IMR-90 (cell line): ENCODE data around the gene CTSO. TPM values are rescaled to one million over a fixed set of nuclear protein-coding genes. Genes with fewer than 3 reads are reported as not detected.

Experiments
- ATAC-seq: fragments of 200-7000 bp; cut with Tn5 transposase; 2 replicates; pipeline ENCODE4 v1.9.1; 2020; ENCODE audit warnings: low read depth, mild to moderate bottlenecking, moderate library complexity
- BruUV-seq: library from RNA; stranded (reverse); fragments of 400-500 nt; replicated peaks from 2 replicates; lab custom pipeline; 2021; lab: Mats Ljungman, UMichigan
- CTCF ChIA-PET: fragments of 300-600 bp; formaldehyde crosslinking; extraction: SDS; loops from one replicate; lab custom pipeline; 2021; ENCODE audit warnings: antibody characterized with exemption; lab: Yijun Ruan, JAX
- POLR2A ChIA-PET: fragments of 300-600 bp; sonication (Branson Sonifier 250); formaldehyde crosslinking; loops from one replicate; lab custom pipeline; 2022; ENCODE audit warnings: antibody characterized with exemption; ENCODE audit not compliant: unreplicated experiment; lab: Charles Lee
- DNase-seq: peaks from one replicate; pipeline ENCODE4 v3.0.0; 2013
- H2AFZ ChIP-seq: replicated peaks from 2 replicates; pipeline ENCODE3; 2013; ENCODE audit warnings: low read length, mild to moderate bottlenecking; ENCODE audit not compliant: poor library complexity
- H2AK5ac ChIP-seq: 2 replicates; pipeline ENCODE4 v1.6.1; 2013; ENCODE audit warnings: low read depth, low read length, inconsistent platforms
- H2AK9ac ChIP-seq: replicated peaks from 2 replicates; pipeline ENCODE3; 2013; ENCODE audit warnings: mild to moderate bottlenecking, low read depth, low read length, moderate library complexity; ENCODE audit not compliant: poor library complexity
- H2BK120ac ChIP-seq: 2 replicates; pipeline ENCODE4 v1.6.1; 2013; ENCODE audit warnings: low read depth, low read length, inconsistent platforms
- H2BK15ac ChIP-seq: 3 replicates; pipeline ENCODE4 v1.6.1; 2013; ENCODE audit warnings: low read depth, low read length, inconsistent platforms
- H2BK20ac ChIP-seq: 2 replicates; pipeline ENCODE4 v1.6.1; 2013; ENCODE audit warnings: low read depth, mild to moderate bottlenecking, inconsistent platforms, low read length, moderate library complexity
- H2BK5ac ChIP-seq: 2 replicates; pipeline ENCODE4 v1.6.1; 2013; ENCODE audit warnings: mild to moderate bottlenecking, low read depth, low read length, inconsistent platforms; ENCODE audit not compliant: poor library complexity, severe bottlenecking
- H3K14ac ChIP-seq: replicated peaks from 2 replicates; pipeline ENCODE4 v1.6.1; 2013; ENCODE audit warnings: low read depth, low read length, inconsistent platforms
- H3K18ac ChIP-seq: 2 replicates; pipeline ENCODE4 v1.6.1; 2013; ENCODE audit warnings: low read depth, low read length, control low read depth
- H3K23ac ChIP-seq: 2 replicates; pipeline ENCODE4 v1.6.1; 2013; ENCODE audit warnings: low read depth, low read length, inconsistent platforms
- H3K27ac ChIP-seq: 2 replicates; pipeline ENCODE4 v1.5.1; 2013; ENCODE audit warnings: mild to moderate bottlenecking, control low read depth, low read length; ENCODE audit not compliant: insufficient read depth
- H3K27me3 ChIP-seq: 2 replicates; pipeline ENCODE4 v1.6.1; 2013; ENCODE audit warnings: low read length; ENCODE audit not compliant: control insufficient read depth, insufficient read depth
- H3K36me3 ChIP-seq: 2 replicates; pipeline ENCODE4 v1.6.1; 2013; ENCODE audit warnings: low read length, mixed read lengths; ENCODE audit not compliant: control insufficient read depth, insufficient read depth
- H3K4ac ChIP-seq: 2 replicates; pipeline ENCODE4 v1.6.1; 2013; ENCODE audit warnings: low read depth, low read length, inconsistent platforms
- H3K4me1 ChIP-seq: 2 replicates; pipeline ENCODE4 v1.6.1; 2013; ENCODE audit warnings: low read length, mixed read lengths; ENCODE audit not compliant: control insufficient read depth, insufficient read depth
- H3K4me2 ChIP-seq: 2 replicates; pipeline ENCODE4 v1.6.1; 2013; ENCODE audit warnings: low read depth, mild to moderate bottlenecking, control low read depth, low read length, moderate library complexity
- H3K4me3 ChIP-seq: 2 replicates; pipeline ENCODE4 v1.5.1; 2013; ENCODE audit warnings: low read depth, mild to moderate bottlenecking, control low read depth, low read length, moderate library complexity; ENCODE audit not compliant: insufficient read depth
- H3K56ac ChIP-seq: 2 replicates; pipeline ENCODE4 v1.6.1; 2013; ENCODE audit warnings: low read length, inconsistent platforms; ENCODE audit not compliant: insufficient read depth; ENCODE audit errors: extremely low read depth
- H3K79me1 ChIP-seq, 2 experiments: 2 replicates each; pipeline ENCODE4 v1.6.1; 2013; ENCODE audit warnings: low read length in 2 of 2, inconsistent platforms in 1 of 2, low read depth in 1 of 2
- H3K9ac ChIP-seq: 2 replicates; pipeline ENCODE4 v1.6.1; 2013; ENCODE audit warnings: low read depth, low read length, control low read depth
- H3K9me1 ChIP-seq: 2 replicates; pipeline ENCODE4 v1.6.1; 2013; ENCODE audit warnings: low read length, inconsistent platforms; ENCODE audit not compliant: insufficient read depth
- H3K9me3 ChIP-seq: 2 replicates; pipeline ENCODE4 v1.6.1; 2013; ENCODE audit warnings: low read length; ENCODE audit not compliant: control insufficient read depth, insufficient read depth
- H4K20me1 ChIP-seq: 2 replicates; pipeline ENCODE4 v1.6.1; 2013; ENCODE audit warnings: low read length, inconsistent platforms; ENCODE audit not compliant: insufficient read depth
- H4K5ac ChIP-seq: 2 replicates; pipeline ENCODE4 v1.6.1; 2013; ENCODE audit warnings: mild to moderate bottlenecking, low read depth, low read length, control low read depth
- H4K8ac ChIP-seq, 2 experiments: 2 replicates each; pipeline ENCODE4 v1.6.1; 2013; ENCODE audit warnings: low read depth in 2 of 2, low read length in 2 of 2, control low read depth in 1 of 2, inconsistent platforms in 1 of 2
- H4K91ac ChIP-seq: 2 replicates; pipeline ENCODE4 v1.6.1; 2013; ENCODE audit warnings: low read depth, low read length, inconsistent platforms; ENCODE audit not compliant: insufficient read depth
- BHLHE40 ChIP-seq: fragments of 150-350 bp; IDR thresholded peaks from 2 replicates; pipeline ENCODE4 v1.6.1; 2016; ENCODE audit warnings: mild to moderate bottlenecking, low read depth, low read length
- CEBPB ChIP-seq: IDR thresholded peaks from 2 replicates; pipeline ENCODE4 v1.6.1; 2012; ENCODE audit warnings: low read depth, low read length, improper control_type of control experiment
- CHD1 ChIP-seq: IDR thresholded peaks from 2 replicates; pipeline ENCODE4 v1.6.1; 2012; ENCODE audit warnings: low read depth, low read length, improper control_type of control experiment
- CTCF ChIP-seq: conservative IDR thresholded peaks from 2 replicates; pipeline ENCODE4 v1.5.1; 2012; ENCODE audit warnings: mild to moderate bottlenecking, low read depth, low read length, improper control_type of control experiment
- FOS ChIP-seq: fragments of 150-350 bp; IDR thresholded peaks from 2 replicates; pipeline ENCODE4 v1.6.1; 2016; ENCODE audit warnings: low read depth, low read length
- MAFK ChIP-seq: IDR thresholded peaks from 2 replicates; pipeline ENCODE4 v1.6.1; 2012; ENCODE audit warnings: low read depth, low read length, improper control_type of control experiment
- MXI1 ChIP-seq: IDR thresholded peaks from 2 replicates; pipeline ENCODE4 v1.6.1; 2012; ENCODE audit warnings: low read depth, mild to moderate bottlenecking, low read length, moderate library complexity, borderline replicate concordance
- POLR2A ChIP-seq: IDR thresholded peaks from 2 replicates; pipeline ENCODE4 v1.6.1; 2012; ENCODE audit warnings: mild to moderate bottlenecking, low read depth, low read length
- RAD21 ChIP-seq: IDR thresholded peaks from 2 replicates; pipeline ENCODE4 v1.6.1; 2012; ENCODE audit warnings: low read length, improper control_type of control experiment
- RFX5 ChIP-seq: IDR thresholded peaks from 2 replicates; pipeline ENCODE4 v1.8.0; 2012; ENCODE audit warnings: low read depth, mild to moderate bottlenecking, low read length, moderate library complexity
- SMC3 ChIP-seq: fragments of 150-350 bp; IDR thresholded peaks from 2 replicates; pipeline ENCODE4 v1.6.1; 2016; ENCODE audit warnings: low read depth, mild to moderate bottlenecking, antibody characterized with exemption, low read length, moderate library complexity
- USF2 ChIP-seq: fragments of 150-350 bp; IDR thresholded peaks from 2 replicates; pipeline ENCODE4 v1.6.1; 2017; ENCODE audit warnings: mild to moderate bottlenecking, antibody characterized with exemption, low read length, low read depth
- WGBS, 2 experiments: methylation state at CpG; one replicate each; pipeline versions ENCODE4 v1.1.5 to v1.1.7; 2013; ENCODE audit warnings: missing lambda C conversion rate in 2 of 2; ENCODE audit not compliant: insufficient read length in 1 of 2; ENCODE audit errors: extremely low coverage in 2 of 2; 5-methylcytosine and 5-hydroxymethylcytosine counted together
- dilution Hi-C: fragments of 300-500 bp; cut with HindIII; formaldehyde crosslinking; loops from one replicate; pipeline ENCODE4 v1.14.3; 2018; ENCODE audit warnings: low sequenced_read_pairs; ENCODE audit not compliant: unreplicated experiment
- in situ Hi-C: fragments of 300-500 bp; cut with MboI; formaldehyde crosslinking; loops from 3 replicates; pipeline ENCODE4 v1.14.3; 2019; ENCODE audit warnings: low sequenced_read_pairs, inconsistent platforms, mixed read lengths
- intact Hi-C: fragments of 100-400 bp; cut with micrococcal nuclease; formaldehyde crosslinking; loops from 2 replicates; pipeline ENCODE4 v1.10.0; 2022
- polyA plus RNA-seq, 3 experiments: library from polyadenylated mRNA; depleted of rRNA; stranded (reverse); fragments of >200 nt; gene quantifications; 2 replicates each; pipeline ENCODE4 v1.2.3, GENCODE V29; 2012; ENCODE audit warnings: low replicate concordance in 1 of 3
- total RNA-seq: library from RNA; depleted of rRNA; stranded (reverse); fragments of >200 nt; gene quantifications from 2 replicates; pipeline ENCODE4 v1.2.3, GENCODE V29; 2012

CTSO gene
- total and polyA plus RNA-seq, 2 of the 4 experiments (the other 2 are of a cell fraction), result 2.9 to 3.9 TPM

GRCh38 chr4:155961575-155961974, 7.9 kb upstream of the CTSO start:
- ATAC-seq (no peak), DNase-seq (no peak)
- no peaks in the 10 kb centered on the region for H3K9me3 ChIP-seq
- H3K4me2 ChIP-seq, result no peak overlapping the region
- no peak overlapping the region for H2BK20ac ChIP-seq
- H2BK5ac ChIP-seq, result no peak overlapping the region
- no peak overlapping the region for H4K91ac ChIP-seq
- no peaks in the 10 kb centered on the region for H3K79me1 ChIP-seq
- no peak overlapping the region for H3K27ac ChIP-seq
- H3K4me1 ChIP-seq, result peaks cover 2% of the 10 kb centered on the region; the same call in 1 of the 2 replicates
- no peaks in the 10 kb centered on the region for H3K27me3 ChIP-seq
- no peak overlapping the region for H3K23ac ChIP-seq
- no peak overlapping the region for H4K5ac ChIP-seq
- H3K4me3 ChIP-seq, result no peak overlapping the region
- no peak overlapping the region for H4K8ac ChIP-seq
- no peaks in the 10 kb centered on the region for H4K20me1 ChIP-seq
- TF ChIP-seq POLR2A (no peak), CEBPB (no peak), CHD1 (no peak), BHLHE40 (no peak), MXI1 (no peak), CTCF (no peak), FOS (no peak), RFX5 (no peak), USF2 (no peak), RAD21 (no peak), SMC3 (no peak), MAFK (no peak)
- no TSS peak for BruUV-seq
- no CpG with 5 or more reads among the region's 4 CpGs for WGBS, 2 experiments
- no peaks in the 10 kb centered on the region; the same call in 1 of the 2 replicates for H3K9me1 ChIP-seq
- intact Hi-C loops (loop anchor here (10.0 kb wide), 1 partner anchor 503 kb away; no protein-coding TSS in a partner anchor), dilution Hi-C loops (no loop called here), in situ Hi-C loops (loop anchor here (25.0 kb wide), 2 partner anchors 801 to 1001 kb away; partner anchors contain the start of gene PDGFC)
- H3K56ac ChIP-seq, result no peak overlapping the region
- H3K9ac ChIP-seq, result no peak overlapping the region
- H3K18ac ChIP-seq, result no peak overlapping the region
- no peaks in the 10 kb centered on the region for H3K36me3 ChIP-seq
- no peak overlapping the region for H3K4ac ChIP-seq
- no peak overlapping the region for H2AK5ac ChIP-seq
- H2BK120ac ChIP-seq, result no peak overlapping the region
- ChIA-PET CTCF (no interaction called here), POLR2A (no interaction called here)
- H2AK9ac ChIP-seq, result no peak overlapping the region
- H3K14ac ChIP-seq, result no peak overlapping the region
- H2AFZ ChIP-seq, result no peak overlapping the region
- H2BK15ac ChIP-seq, result no peak overlapping the region
